Cardiac muscle cell (in vitro differentiated cells and primary cell): ENCODE results near the gene BSG. TPM values are rescaled to one million over a fixed set of nuclear protein-coding genes. Genes with fewer than 3 reads are reported as not detected.

Experiments used
- DNase-seq, 2 donors: peaks; one replicate each; pipeline versions ENCODE4 v3.0.0 to v3.0.0-alpha.2; 2010 to 2017; ENCODE audit warnings: low read depth in 1 of 2, low spot score in 1 of 2
- H3K27ac ChIP-seq: fragments of 200-600 bp; sonication (generic); 2 replicates; pipeline ENCODE4 v1.5.1; 2016
- H3K27me3 ChIP-seq: fragments of 200-600 bp; sonication (generic); 2 replicates; pipeline ENCODE4 v1.6.0; 2016; ENCODE audit warnings: control low read depth
- H3K36me3 ChIP-seq: fragments of 200-600 bp; sonication (generic); 2 replicates; pipeline ENCODE4 v1.5.1; 2016; ENCODE audit warnings: control low read depth
- H3K4me1 ChIP-seq: fragments of 200-600 bp; sonication (generic); 2 replicates; pipeline ENCODE4 v1.8.1; 2017; ENCODE audit warnings: low read depth, mild to moderate bottlenecking, mixed run types
- H3K4me3 ChIP-seq: fragments of 200-600 bp; sonication (generic); 2 replicates; pipeline ENCODE4 v1.5.1; 2016; ENCODE audit warnings: mild to moderate bottlenecking
- H3K9me3 ChIP-seq: fragments of 200-600 bp; sonication (generic); 2 replicates; pipeline ENCODE4 v1.5.1; 2017; ENCODE audit warnings: low read depth, mild to moderate bottlenecking, control low read depth
- CTCF ChIP-seq: IDR thresholded peaks from 2 replicates; pipeline ENCODE4 v1.5.1; 2012; ENCODE audit warnings: low read depth, mild to moderate bottlenecking, low read length
- polyA plus RNA-seq: library from polyadenylated mRNA; unstranded; fragments of >200 nt; fragmentation: Nextera tagmentation; extraction: Ambion mirVana; gene quantifications from 2 replicates; pipeline ENCODE4 v1.2.1, GENCODE V29; 2016
- total RNA-seq: library from RNA; depleted of rRNA; stranded (reverse); fragments of >200 nt; gene quantifications from 2 replicates; pipeline ENCODE4 v1.2.3, GENCODE V29; 2016

Gene BSG
- total and polyA plus RNA-seq, 2 experiments from 2014 or later: 826 to 1,204 TPM

GRCh38 chr19:590396-590745, 18.0 kb downstream of the BSG start:
- Histone ChIP-seq H3K36me3 (no peaks in the 10 kb centered on the region), H3K27me3 (peaks cover 48% of the 10 kb centered on the region), H3K4me3 (peak overlapping the region; percentile 24), H3K27ac (no peak overlapping the region), H3K4me1 (peaks cover 2% of the 10 kb centered on the region), H3K9me3 (no peaks in the 10 kb centered on the region)
- no peak for TF ChIP-seq CTCF
- DNase-seq: peak; percentile 56 to 57

- no peak for TF ChIP-seq CTCF
- Histone ChIP-seq H3K27ac (no peak overlapping the region), H3K4me3 (peak overlapping the region; percentile 24), H3K4me1 (peaks cover 2% of the 10 kb centered on the region), H3K9me3 (no peaks in the 10 kb centered on the region), H3K27me3 (peaks cover 49% of the 10 kb centered on the region), H3K36me3 (no peaks in the 10 kb centered on the region)
- DNase-seq: no peak
These were observed 18.3 kb downstream of the BSG start for GRCh38 chr19:590750-591098.

GRCh38 chr19:591099-591958, 18.9 kb downstream of the BSG start:
- no peak for TF ChIP-seq CTCF
- Histone ChIP-seq H3K4me1 (peaks cover 2% of the 10 kb centered on the region), H3K36me3 (no peaks in the 10 kb centered on the region), H3K27ac (no peak overlapping the region), H3K27me3 (peaks cover 55% of the 10 kb centered on the region), H3K9me3 (no peaks in the 10 kb centered on the region), H3K4me3 (no peak overlapping the region)
- DNase-seq: peak; percentile 29 to 84

GRCh38 chr19:592101-592500, 19.7 kb downstream of the BSG start:
- no peak for TF ChIP-seq CTCF
- H3K9me3 ChIP-seq: no peaks in the 10 kb centered on the region
- H3K36me3 ChIP-seq: no peaks in the 10 kb centered on the region
- no peak overlapping the region for H3K4me3 ChIP-seq
- H3K4me1 ChIP-seq: peaks cover 2% of the 10 kb centered on the region
- no peak for DNase-seq
- peaks cover 55% of the 10 kb centered on the region for H3K27me3 ChIP-seq
- H3K27ac ChIP-seq: no peak overlapping the region

- peaks cover 2% of the 10 kb centered on the region for H3K4me1 ChIP-seq
- no peak for DNase-seq
- H3K27me3 ChIP-seq: peaks cover 55% of the 10 kb centered on the region
- no peak for TF ChIP-seq CTCF
- no peaks in the 10 kb centered on the region for H3K9me3 ChIP-seq
- no peak overlapping the region for H3K27ac ChIP-seq
- H3K36me3 ChIP-seq: no peaks in the 10 kb centered on the region
- H3K4me3 ChIP-seq: no peak overlapping the region
These were observed 20.7 kb downstream of the BSG start for GRCh38 chr19:593055-593454.
